Endothelial cell of umbilical vein (primary cell): ENCODE results near the gene CYP2A6. TPM values are rescaled to one million over a fixed set of nuclear protein-coding genes. Genes with fewer than 3 reads are reported as not detected.

Experiments used
- BruUV-seq: library from RNA; stranded (reverse); fragments of 400-500 nt; replicated peaks from 2 replicates; lab custom pipeline; 2021; lab: Mats Ljungman, UMichigan
- CTCF ChIA-PET: fragments of 300-600, 350-600 bp; sonication (Branson Sonifier 250); formaldehyde crosslinking; loops from one replicate; lab custom pipeline; 2021; ENCODE audit warnings: antibody characterized with exemption, inconsistent platforms; lab: Charles Lee
- POLR2A ChIA-PET: fragments of 300-600, 350-600 bp; sonication (Branson Sonifier 250); formaldehyde crosslinking; loops from one replicate; lab custom pipeline; 2021; ENCODE audit warnings: antibody characterized with exemption, inconsistent platforms; lab: Charles Lee
- DNase-seq: peaks from one replicate; pipeline ENCODE4 v3.0.0-alpha.2; 2011; ENCODE audit warnings: low read depth, low spot score
- FAIRE-seq: peaks from 2 replicates; lab custom pipeline; 2011; peaks lifted over from hg19 to GRCh38; lab: Jason Lieb, UNC
- H2AFZ ChIP-seq: 2 replicates; pipeline ENCODE4 v1.6.0; 2012; ENCODE audit warnings: low read depth, low read length, control low read depth, inconsistent platforms
- H3K27ac ChIP-seq: 2 replicates; pipeline ENCODE4 v1.5.1; 2011; ENCODE audit warnings: low read depth, mild to moderate bottlenecking, control low read depth, low read length, moderate library complexity; ENCODE audit not compliant: insufficient read depth
- H3K27me3 ChIP-seq, 2 experiments: 2 replicates each; pipeline versions ENCODE4 v1.6.0 to v1.6.1; 2011; ENCODE audit warnings: low read length in 2 of 2, mixed read lengths in 1 of 2; ENCODE audit not compliant: control insufficient read depth in 2 of 2, insufficient read depth in 2 of 2
- H3K36me3 ChIP-seq, 2 experiments: 2 replicates in 1 of 2; 3 replicates in 1 of 2; pipeline ENCODE4 v1.5.1; 2011; ENCODE audit warnings: low read length in 2 of 2, mild to moderate bottlenecking in 1 of 2, moderate library complexity in 1 of 2; ENCODE audit not compliant: control insufficient read depth in 2 of 2, insufficient read depth in 2 of 2; ENCODE audit errors: extremely low read depth in 1 of 2
- H3K4me1 ChIP-seq: 3 replicates; pipeline ENCODE4 v1.5.1; 2011; ENCODE audit warnings: mild to moderate bottlenecking, low read length; ENCODE audit not compliant: control insufficient read depth, insufficient read depth; ENCODE audit errors: extremely low read depth
- H3K4me2 ChIP-seq: 2 replicates; pipeline ENCODE4 v1.6.1; 2011; ENCODE audit warnings: low read length, control low read depth, mixed read lengths; ENCODE audit not compliant: insufficient read depth
- H3K4me3 ChIP-seq, 3 experiments: fragments of 200-600 bp in 1 of 3; sonication (generic), shearing (Covaris generic) in 1 of 3; replicated peaks in 1 of 3; 2 replicates each; pipeline ENCODE4 v1.5.1; 2011 to 2016; ENCODE audit warnings: control low read depth in 3 of 3, low read length in 3 of 3, mild to moderate bottlenecking in 2 of 3, inconsistent platforms in 1 of 3, low read depth in 1 of 3, moderate library complexity in 1 of 3; ENCODE audit not compliant: insufficient read depth in 1 of 3
- H3K79me2 ChIP-seq: 2 replicates; pipeline ENCODE4 v1.6.0; 2012; ENCODE audit warnings: low read length, inconsistent platforms; ENCODE audit not compliant: control insufficient read depth, insufficient read depth
- H3K9ac ChIP-seq: replicated peaks from 2 replicates; pipeline ENCODE3; 2011; ENCODE audit warnings: low read length, control low read depth; ENCODE audit not compliant: insufficient read depth; ENCODE audit errors: extremely low read depth
- H3K9me1 ChIP-seq: replicated peaks from 3 replicates; pipeline ENCODE4 v1.6.0; 2011; ENCODE audit warnings: mild to moderate bottlenecking, low read length; ENCODE audit not compliant: control insufficient read depth, insufficient read depth; ENCODE audit errors: extremely low read depth
- H3K9me3 ChIP-seq: replicated peaks from 2 replicates; pipeline ENCODE4 v1.5.1; 2012; ENCODE audit warnings: low read length, inconsistent platforms; ENCODE audit not compliant: control insufficient read depth, insufficient read depth
- H4K20me1 ChIP-seq: replicated peaks from 2 replicates; pipeline ENCODE3; 2011; ENCODE audit warnings: mild to moderate bottlenecking, low read length; ENCODE audit not compliant: control insufficient read depth, insufficient read depth; ENCODE audit errors: extremely low read depth
- CTCF ChIP-seq, 2 donors: IDR thresholded peaks; 1 replicate in 1 of 2; 2 replicates in 1 of 2; pipeline ENCODE4 v1.5.1; 2011; ENCODE audit warnings: low read length in 2 of 2, mild to moderate bottlenecking in 2 of 2, moderate library complexity in 2 of 2, control low read depth in 1 of 2, inconsistent platforms in 1 of 2, low read depth in 1 of 2; ENCODE audit not compliant: insufficient read depth in 1 of 2; ENCODE audit errors: extremely low read depth in 1 of 2
- dilution Hi-C: fragments of 300-500 bp; cut with MboI; formaldehyde crosslinking; loops from one replicate; pipeline ENCODE4 v1.15.0; 2019; ENCODE audit warnings: low sequenced_read_pairs; ENCODE audit not compliant: extremely low pct_ligation_motif_present
- intact Hi-C: fragments of 100-400 bp; cut with micrococcal nuclease; formaldehyde crosslinking; loops from one replicate; pipeline ENCODE4 v1.10.0; 2022
- polyA plus RNA-seq, 4 experiments: library from polyadenylated mRNA; depleted of rRNA in 3 of 4; stranded (reverse) in 3 of 4; unstranded in 1 of 4; fragments of >200 nt; gene quantifications; 2 replicates each; pipeline versions ENCODE4 v1.2.1 to v1.2.3, GENCODE V29; 2011 to 2012; ENCODE audit warnings: missing spikeins in 1 of 4
- total RNA-seq: library from RNA; stranded (reverse); gene quantifications from 2 replicates; pipeline ENCODE4 v1.2.3, GENCODE V29; 2021
- TF ChIP-seq, protein P1 (sequence below): IDR thresholded peaks from 2 replicates; pipeline ENCODE4 v1.6.1; 2011; ENCODE audit not compliant: insufficient read depth, insufficient read length

Gene CYP2A6
- total and polyA plus RNA-seq, 2 donors (not counting 3 experiments of a cell fraction or from before 2014, with no cell fraction given): not detected

DNA sequence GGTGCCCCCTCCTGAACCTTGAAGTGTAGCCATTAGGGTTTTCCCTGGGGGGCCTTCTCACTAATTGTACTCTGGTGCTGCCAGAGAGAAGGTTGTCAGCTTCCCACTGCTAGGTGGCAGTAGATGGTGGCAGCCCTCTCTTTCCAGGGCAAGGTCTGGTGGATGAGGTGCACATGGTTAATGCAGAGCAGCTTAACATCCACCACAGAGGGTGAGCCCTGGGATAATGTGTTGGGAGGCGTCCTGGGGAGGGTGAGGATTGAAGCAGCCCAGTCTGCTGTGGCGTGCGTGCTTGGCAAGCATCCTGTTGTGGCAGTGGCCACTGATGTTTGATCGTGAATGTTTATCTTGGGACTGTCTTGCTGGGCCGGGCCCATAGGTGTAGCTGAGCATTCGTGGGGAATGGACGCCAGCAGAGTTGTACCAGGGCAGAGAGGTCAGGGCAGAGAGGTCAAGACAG is 45.4 kb downstream of the CYP2A6 start:
- H3K79me2 ChIP-seq: peaks cover 81% of the 10 kb centered on the region
- no peak overlapping the region for H3K9ac ChIP-seq
- dilution Hi-C loops (no loop called here), intact Hi-C loops (loop anchor here (10.0 kb wide), 1 partner anchor 360 kb away; the partner anchor contains the start of gene SERTAD3)
- H3K4me2 ChIP-seq: no peak overlapping the region
- no peak overlapping the region for H2AFZ ChIP-seq
- H3K36me3 ChIP-seq: peaks cover 9 to 45% of the 10 kb centered on the region in 2 experiments
- POLR2A ChIA-PET: no interaction called here
- no peak overlapping the region for H3K27ac ChIP-seq
- no TSS peak for BruUV-seq
- FAIRE-seq (no peak), DNase-seq (no peak)
- no peaks in the 10 kb centered on the region for H4K20me1 ChIP-seq
- H3K27me3 ChIP-seq: no peaks in the 10 kb centered on the region
- H3K9me3 ChIP-seq: no peaks in the 10 kb centered on the region
- TF ChIP-seq, protein P1, sequence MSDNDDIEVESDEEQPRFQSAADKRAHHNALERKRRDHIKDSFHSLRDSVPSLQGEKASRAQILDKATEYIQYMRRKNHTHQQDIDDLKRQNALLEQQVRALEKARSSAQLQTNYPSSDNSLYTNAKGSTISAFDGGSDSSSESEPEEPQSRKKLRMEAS: no peak
- peak in 1 of 2 donors; percentile 31 for TF ChIP-seq CTCF (IDR thresholded peaks at IDR 0.05; ENCODE audit: extremely low read depth in 1 of 2, insufficient read depth in 1 of 2, low read depth in 1 of 2, low read length in 2 of 2)
- peaks cover 72% of the 10 kb centered on the region for H3K4me1 ChIP-seq
- H3K9me1 ChIP-seq: no peaks in the 10 kb centered on the region
- H3K4me3 ChIP-seq: no peak overlapping the region
- CTCF ChIA-PET: interaction anchor here (1.8 to 3.9 kb wide), 3 partner anchors 15 to 141 kb away, joined by 5 to 70 read pairs (median 22); partner anchors contain the start of gene ACTMAP
